ENCODE results near the gene SRGAP3.

Gene SRGAP3

GRCh38 chr3:8953313-8953712 is 296.1 kb downstream of the SRGAP3 start:
- no peak for TF ChIP-seq ZNF274 (IDR thresholded peaks at IDR 0.05; ENCODE audit: low read depth, low read length)
- no peak overlapping the region for H3K4me3 ChIP-seq (ENCODE audit: low read length)

GRCh38 chr3:8952130-8952529 is 297.3 kb downstream of the SRGAP3 start:
- no peak for TF ChIP-seq ZNF274 (IDR thresholded peaks at IDR 0.05; ENCODE audit: low read depth, low read length)
- no peak overlapping the region for H3K4me3 ChIP-seq (ENCODE audit: low read length)

- no peak for TF ChIP-seq ZNF274 (IDR thresholded peaks at IDR 0.05; ENCODE audit: low read depth, low read length)
- H3K4me3 ChIP-seq (ENCODE audit: low read length): no peak overlapping the region
Measured at GRCh38 chr3:8945890-8946600, 303.4 kb downstream of the SRGAP3 start.

GRCh38 chr3:8942746-8943488 is 306.5 kb downstream of the SRGAP3 start:
- no peak for TF ChIP-seq ZNF274 (IDR thresholded peaks at IDR 0.05; ENCODE audit: low read depth, low read length)
- H3K4me3 ChIP-seq (ENCODE audit: low read length): no peak overlapping the region

- TF ChIP-seq ZNF274 (IDR thresholded peaks at IDR 0.05; ENCODE audit: low read depth, low read length): no peak
- no peak overlapping the region for H3K4me3 ChIP-seq (ENCODE audit: low read length)
Measured at GRCh38 chr3:8942115-8942514, 307.3 kb downstream of the SRGAP3 start.

- no peak overlapping the region for H3K4me3 ChIP-seq (ENCODE audit: low read length)
- TF ChIP-seq ZNF274 (IDR thresholded peaks at IDR 0.05; ENCODE audit: low read depth, low read length): no peak
Measured at GRCh38 chr3:8938021-8938420, 311.4 kb downstream of the SRGAP3 start.

GRCh38 chr3:8937064-8938020 is 312.1 kb downstream of the SRGAP3 start:
- no peak for TF ChIP-seq ZNF274 (IDR thresholded peaks at IDR 0.05; ENCODE audit: low read depth, low read length)
- no peak overlapping the region for H3K4me3 ChIP-seq (ENCODE audit: low read length)

GRCh38 chr3:8932507-8932906 is 316.9 kb downstream of the SRGAP3 start:
- no peak overlapping the region for H3K4me3 ChIP-seq (ENCODE audit: low read length)

GRCh38 chr3:8931342-8931741 is 318.1 kb downstream of the SRGAP3 start:
- TF ChIP-seq ZNF274 (IDR thresholded peaks at IDR 0.05; ENCODE audit: low read depth, low read length): no peak
- no peak overlapping the region for H3K4me3 ChIP-seq (ENCODE audit: low read length)

More at GRCh38 chr3:8932507-8932906, 316.9 kb downstream of the SRGAP3 start:
- no peak for TF ChIP-seq ZNF274 (IDR thresholded peaks at IDR 0.05; ENCODE audit: low read depth, low read length)
